Measurements from ENCODE around the gene MTG1.

DNA sequence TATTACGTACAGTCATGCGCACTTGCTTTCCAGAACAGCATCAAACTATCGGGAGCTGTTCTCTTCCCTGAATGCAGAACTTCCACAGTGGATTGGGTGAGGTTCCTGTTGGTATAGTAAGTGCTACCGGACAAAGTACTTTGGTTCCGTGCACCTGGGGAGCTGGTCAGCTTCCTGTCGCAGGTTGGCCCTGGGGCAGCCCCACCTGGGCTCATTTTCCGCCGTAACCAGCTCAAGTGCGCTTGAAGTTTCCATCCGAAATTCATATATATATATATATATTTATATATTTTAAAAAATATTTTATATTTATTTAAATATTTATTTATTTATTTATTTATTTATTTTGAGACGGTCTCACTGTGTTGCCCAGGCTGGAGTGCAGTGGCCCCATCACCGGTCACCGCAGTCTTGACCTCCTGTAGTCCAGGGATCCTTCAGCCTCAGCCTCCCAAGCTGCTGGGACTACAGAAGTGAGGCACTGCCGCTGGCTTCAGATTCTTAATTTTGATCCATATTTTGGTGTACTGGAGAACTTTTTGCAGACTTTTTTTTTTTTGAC is 66.3 kb downstream of the MTG1 start:
- TF ChIP-seq, protein P1, sequence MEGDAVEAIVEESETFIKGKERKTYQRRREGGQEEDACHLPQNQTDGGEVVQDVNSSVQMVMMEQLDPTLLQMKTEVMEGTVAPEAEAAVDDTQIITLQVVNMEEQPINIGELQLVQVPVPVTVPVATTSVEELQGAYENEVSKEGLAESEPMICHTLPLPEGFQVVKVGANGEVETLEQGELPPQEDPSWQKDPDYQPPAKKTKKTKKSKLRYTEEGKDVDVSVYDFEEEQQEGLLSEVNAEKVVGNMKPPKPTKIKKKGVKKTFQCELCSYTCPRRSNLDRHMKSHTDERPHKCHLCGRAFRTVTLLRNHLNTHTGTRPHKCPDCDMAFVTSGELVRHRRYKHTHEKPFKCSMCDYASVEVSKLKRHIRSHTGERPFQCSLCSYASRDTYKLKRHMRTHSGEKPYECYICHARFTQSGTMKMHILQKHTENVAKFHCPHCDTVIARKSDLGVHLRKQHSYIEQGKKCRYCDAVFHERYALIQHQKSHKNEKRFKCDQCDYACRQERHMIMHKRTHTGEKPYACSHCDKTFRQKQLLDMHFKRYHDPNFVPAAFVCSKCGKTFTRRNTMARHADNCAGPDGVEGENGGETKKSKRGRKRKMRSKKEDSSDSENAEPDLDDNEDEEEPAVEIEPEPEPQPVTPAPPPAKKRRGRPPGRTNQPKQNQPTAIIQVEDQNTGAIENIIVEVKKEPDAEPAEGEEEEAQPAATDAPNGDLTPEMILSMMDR (IDR thresholded peaks at IDR 0.05), result no peak
- TF ChIP-seq POLR2A (IDR thresholded peaks at IDR 0.05) (no peak), POLR2AphosphoS5 (IDR thresholded peaks at IDR 0.05; ENCODE audit: insufficient read depth in 1 of 2, low read depth in 1 of 2) (no peak)
